Right renal cortex interstitium (tissue), 3 donors: Measurements from ENCODE around the gene LRRC36. TPM values are rescaled to one million over a fixed set of nuclear protein-coding genes. Genes with fewer than 3 reads are reported as not detected.

Experiments
- polyA plus RNA-seq, 3 donors: library from polyadenylated mRNA; unstranded; fragments of 120-200 nt; gene quantifications; one replicate each; pipeline ENCODE4 v1.2.1, GENCODE V29; 2013; ENCODE audit not compliant: insufficient read length in 3 of 3

Gene LRRC36
- polyA plus RNA-seq, 3 donors, result 3.2 to 4.6 (median 3.7) TPM

Other genes starting within 250 kb of the LRRC36 start
- gene PHAF1, start 216.9 kb upstream of the LRRC36 start, polyA plus RNA-seq, result 10 to 100 TPM; 22.9 to 26.7 (median 23.1) TPM
- 1 to 10 TPM; 9.0 to 9.8 (median 9.1) TPM for gene B3GNT9, start 175.8 kb upstream of the LRRC36 start, polyA plus RNA-seq
- 1 to 10 TPM; 3.5 to 4.3 (median 3.8) TPM for gene TRADD, start 166.9 kb upstream of the LRRC36 start, polyA plus RNA-seq
- gene FBXL8, start 166.9 kb upstream of the LRRC36 start, polyA plus RNA-seq, result under 1 TPM; 0.96 to 1.00 (median 0.96) TPM
- 1 to 10 TPM; 1.1 to 1.3 (median 1.2) TPM for gene HSF4, start 162.1 kb upstream of the LRRC36 start, polyA plus RNA-seq
- 1 to 10 TPM; 3.9 to 4.3 (median 4.2) TPM for gene NOL3, start 156.3 kb upstream of the LRRC36 start, polyA plus RNA-seq
- gene MATCAP1, start 142.9 kb upstream of the LRRC36 start, polyA plus RNA-seq, result 10 to 100 TPM; 22.7 to 28.4 (median 27.3) TPM
- gene EXOC3L1, start 136.7 kb upstream of the LRRC36 start, polyA plus RNA-seq, result 1 to 10 TPM; 4.2 to 5.6 (median 4.3) TPM
- gene E2F4, start 134.7 kb upstream of the LRRC36 start, polyA plus RNA-seq, result 10 to 100 TPM; 51.1 to 55.7 (median 53.0) TPM
- 1 to 10 TPM; 4.3 to 5.5 (median 4.9) TPM for gene ELMO3, start 127.7 kb upstream of the LRRC36 start, polyA plus RNA-seq
- gene TMEM208, start 99.7 kb upstream of the LRRC36 start, polyA plus RNA-seq, result 10 to 100 TPM; 38.1 to 43.2 (median 43.0) TPM
- 10 to 100 TPM; 32.9 to 38.9 (median 33.0) TPM for gene FHOD1, start 79.3 kb upstream of the LRRC36 start, polyA plus RNA-seq
- gene SLC9A5, start 77.8 kb upstream of the LRRC36 start, polyA plus RNA-seq, result 1 to 10 TPM; 2.4 to 3.6 (median 2.9) TPM
- gene PLEKHG4, start 47.3 kb upstream of the LRRC36 start, polyA plus RNA-seq, result 10 to 100 TPM; 13.4 to 14.3 (median 13.8) TPM
- 1 to 10 TPM in 2 of 3 donors, under 1 TPM in 1; 0.44 to 1.2 (median 1.0) TPM for gene KCTD19, start 74 bp upstream of the LRRC36 start, polyA plus RNA-seq
- gene TPPP3, start 66.7 kb downstream of the LRRC36 start, polyA plus RNA-seq, result 10 to 100 TPM; 54.6 to 62.9 (median 58.7) TPM
- gene ZDHHC1, start 89.7 kb downstream of the LRRC36 start, polyA plus RNA-seq, result 1 to 10 TPM; 9.1 to 9.9 (median 9.7) TPM
- gene HSD11B2, start 104.3 kb downstream of the LRRC36 start, polyA plus RNA-seq, result 10 to 100 TPM; 44.4 to 54.9 (median 45.6) TPM
- gene ATP6V0D1, start 154.3 kb downstream of the LRRC36 start, polyA plus RNA-seq, result 10 to 100 TPM; 82.9 to 99.8 (median 85.5) TPM
- gene AGRP, start 156.7 kb downstream of the LRRC36 start, polyA plus RNA-seq, result under 1 TPM in 1 of 3 donors, not detected in 2; 0.17 TPM
- 100 to 1,000 TPM in 2 of 3 donors, 10 to 100 TPM in 1; 93.8 to 115 (median 100) TPM for gene RIPOR1, start 202.0 kb downstream of the LRRC36 start, polyA plus RNA-seq
- 10 to 100 TPM; 81.5 to 87.2 (median 85.5) TPM for gene CTCF, start 235.7 kb downstream of the LRRC36 start, polyA plus RNA-seq